Measurements from ENCODE around the gene ARAP1.

Gene ARAP1

GRCh38 chr11:72680624-72681158 lies 71.5 kb downstream of the ARAP1 start:
- no peak for TF ChIP-seq CTCF (conservative IDR thresholded peaks at IDR 0.05; ENCODE audit: low read length)
- no peak overlapping the region for H3K4me3 ChIP-seq (ENCODE audit: low read length)
- no peak for DNase-seq (ENCODE audit: low read depth)

GRCh38 chr11:72679869-72680268 lies 72.3 kb downstream of the ARAP1 start:
- TF ChIP-seq CTCF (conservative IDR thresholded peaks at IDR 0.05; ENCODE audit: low read length), result no peak
- DNase-seq (ENCODE audit: low read depth), result no peak
- H3K4me3 ChIP-seq (ENCODE audit: low read length), result no peak overlapping the region

- no peak for TF ChIP-seq CTCF (conservative IDR thresholded peaks at IDR 0.05; ENCODE audit: low read length)
- H3K4me3 ChIP-seq (ENCODE audit: low read length), result no peak overlapping the region
- no peak for DNase-seq (ENCODE audit: low read depth)
Observed at GRCh38 chr11:72678524-72678923, 73.7 kb downstream of the ARAP1 start.

GRCh38 chr11:72676861-72677341 lies 75.3 kb downstream of the ARAP1 start:
- H3K4me3 ChIP-seq (ENCODE audit: low read length), result no peak overlapping the region
- peak; percentile 30 for DNase-seq (ENCODE audit: low read depth)
- TF ChIP-seq CTCF (conservative IDR thresholded peaks at IDR 0.05; ENCODE audit: low read length), result no peak

GRCh38 chr11:72675221-72675620 lies 77.0 kb downstream of the ARAP1 start:
- DNase-seq (ENCODE audit: low read depth), result no peak
- no peak for TF ChIP-seq CTCF (conservative IDR thresholded peaks at IDR 0.05; ENCODE audit: low read length)
- no peak overlapping the region for H3K4me3 ChIP-seq (ENCODE audit: low read length)

- no peak for TF ChIP-seq CTCF (conservative IDR thresholded peaks at IDR 0.05; ENCODE audit: low read length)
- no peak within 1 kb of the TSS for H3K4me3 ChIP-seq (ENCODE audit: low read length)
- DNase-seq (ENCODE audit: low read depth), result no peak
Observed at GRCh38 chr11:72673943-72674828, 78.0 kb downstream of the ARAP1 start, which contains the start of gene PDE2A. Gene PDE2A, minus strand, starts transcription at chr11:72674422. Its CDS starts 215 bp downstream, at chr11:72674207.

Data from AG10803 (cell line).